WTC11 (cell line): Measurements from ENCODE around the gene BCO2. TPM values are rescaled to one million over a fixed set of nuclear protein-coding genes. Genes with fewer than 3 reads are reported as not detected.

Source experiments
- ATAC-seq: fragments of 200-7000 bp; cut with Tn5 transposase; 2 replicates; pipeline ENCODE4 v1.10.0; 2021; ENCODE audit warnings: mild to moderate bottlenecking, moderate library complexity
- CTCF ChIA-PET: fragments of 300-600 bp; sonication (Branson Sonifier 250); formaldehyde crosslinking; loops from one replicate; lab custom pipeline; 2021; ENCODE audit warnings: antibody characterized with exemption; lab: Charles Lee
- POLR2A ChIA-PET: fragments of 350-600 bp; sonication (Branson Sonifier 250); formaldehyde crosslinking; loops from one replicate; lab custom pipeline; 2021; ENCODE audit warnings: antibody characterized with exemption; lab: Charles Lee
- DNase-seq: peaks from one replicate; pipeline ENCODE4 v3.0.0; 2021; ENCODE audit warnings: low spot score
- H3K27ac Mint-ChIP-seq: 2 replicates; pipeline ENCODE4 v1.8.0; 2021; ENCODE audit warnings: mixed read lengths
- H3K27me3 Mint-ChIP-seq: 2 replicates; pipeline ENCODE4 v1.8.0; 2021; ENCODE audit warnings: low read depth, mild to moderate bottlenecking, moderate library complexity, mixed read lengths
- H3K36me3 Mint-ChIP-seq: 2 replicates; pipeline ENCODE4 v1.8.0; 2021; ENCODE audit warnings: mixed read lengths
- H3K4me1 Mint-ChIP-seq: 2 replicates; pipeline ENCODE4 v1.8.0; 2022; ENCODE audit warnings: mixed read lengths
- H3K4me3 Mint-ChIP-seq: 2 replicates; pipeline ENCODE4 v1.8.0; 2021; ENCODE audit warnings: mild to moderate bottlenecking, moderate library complexity, mixed read lengths
- H3K9me3 Mint-ChIP-seq: 2 replicates; pipeline ENCODE4 v1.8.0; 2021; ENCODE audit warnings: mixed read lengths
- ELF4 ChIP-seq: sonication (generic); formaldehyde crosslinking; IDR thresholded peaks from 2 replicates; pipeline ENCODE4 v1.8.1; 2022; ENCODE audit warnings: low read depth, mild to moderate bottlenecking, moderate library complexity, missing genetic modification reagents
- EMX1 ChIP-seq: fragments of 250-450 bp; sonication (Bioruptor Pico); IDR thresholded peaks from 2 replicates; pipeline ENCODE4 v1.8.0; 2021; ENCODE audit warnings: mild to moderate bottlenecking
- ESRRA ChIP-seq: sonication (generic); formaldehyde crosslinking; IDR thresholded peaks from 2 replicates; pipeline ENCODE4 v1.8.1; 2022; ENCODE audit warnings: mild to moderate bottlenecking, missing genetic modification reagents, borderline replicate concordance
- FOXP1 ChIP-seq: sonication (generic); formaldehyde crosslinking; IDR thresholded peaks from 2 replicates; pipeline ENCODE4 v1.8.0; 2022; ENCODE audit warnings: missing genetic modification reagents, mild to moderate bottlenecking, moderate library complexity, borderline replicate concordance
- JAZF1 ChIP-seq: fragments of 250-450 bp; sonication (Bioruptor Pico); IDR thresholded peaks from 2 replicates; pipeline ENCODE4 v1.9.0; 2021; ENCODE audit warnings: moderate library complexity, mild to moderate bottlenecking, inconsistent platforms
- NR3C1 ChIP-seq: sonication (generic); formaldehyde crosslinking; conservative IDR thresholded peaks from 2 replicates; pipeline ENCODE4 v1.8.1; 2023; ENCODE audit warnings: low read depth, mild to moderate bottlenecking, missing genetic modification reagents
- SMAD3 ChIP-seq: sonication (generic); formaldehyde crosslinking; IDR thresholded peaks from 2 replicates; pipeline ENCODE4 v1.8.0; 2022; ENCODE audit warnings: missing genetic modification reagents, mild to moderate bottlenecking, borderline replicate concordance
- TCF7 ChIP-seq: sonication (generic); formaldehyde crosslinking; IDR thresholded peaks from 2 replicates; pipeline ENCODE4 v1.8.0; 2022; ENCODE audit warnings: mild to moderate bottlenecking, low read depth, missing genetic modification reagents, moderate library complexity
- ZNF232 ChIP-seq: sonication (generic); formaldehyde crosslinking; IDR thresholded peaks from 2 replicates; pipeline ENCODE4 v1.8.0; 2022; ENCODE audit warnings: mild to moderate bottlenecking, missing genetic modification reagents
- total RNA-seq: library from RNA; stranded (reverse); gene quantifications from 3 replicates; pipeline ENCODE4 v1.2.3, GENCODE V29; 2021
- TF ChIP-seq, protein P1 (sequence below): sonication (generic); formaldehyde crosslinking; IDR thresholded peaks from 2 replicates; pipeline ENCODE4 v1.8.1; 2023; ENCODE audit warnings: mild to moderate bottlenecking, missing genetic modification reagents
- TF ChIP-seq, protein P2 (sequence below): fragments of 250-450 bp; sonication (Bioruptor Pico); IDR thresholded peaks from 2 replicates; pipeline ENCODE4 v1.8.0; 2021; ENCODE audit warnings: mild to moderate bottlenecking
- TF ChIP-seq, protein P3 (sequence below): sonication (generic); formaldehyde crosslinking; IDR thresholded peaks from 2 replicates; pipeline ENCODE4 v1.8.1; 2022; ENCODE audit warnings: missing genetic modification reagents, borderline replicate concordance
- TF ChIP-seq, protein P4 (sequence below): sonication (generic); formaldehyde crosslinking; IDR thresholded peaks from 2 replicates; pipeline ENCODE4 v1.8.0; 2022; ENCODE audit warnings: mild to moderate bottlenecking, missing genetic modification reagents
- TF ChIP-seq, protein P5 (sequence below): sonication (generic); formaldehyde crosslinking; IDR thresholded peaks from 2 replicates; pipeline ENCODE4 v1.8.0; 2022; ENCODE audit warnings: mild to moderate bottlenecking, missing genetic modification reagents
- TF ChIP-seq, protein P6 (sequence below): fragments of 250-450 bp; sonication (Bioruptor Pico); IDR thresholded peaks from 2 replicates; pipeline ENCODE4 v1.9.0; 2021; ENCODE audit warnings: mild to moderate bottlenecking
- TF ChIP-seq, protein P7 (sequence below): sonication (generic); formaldehyde crosslinking; IDR thresholded peaks from 2 replicates; pipeline ENCODE4 v1.8.1; 2022; ENCODE audit warnings: low read depth, mild to moderate bottlenecking, moderate library complexity, missing genetic modification reagents, borderline replicate concordance

The BCO2 gene
- total RNA-seq, 1 experiment from 2014 or later: 1.0 TPM

DNA sequence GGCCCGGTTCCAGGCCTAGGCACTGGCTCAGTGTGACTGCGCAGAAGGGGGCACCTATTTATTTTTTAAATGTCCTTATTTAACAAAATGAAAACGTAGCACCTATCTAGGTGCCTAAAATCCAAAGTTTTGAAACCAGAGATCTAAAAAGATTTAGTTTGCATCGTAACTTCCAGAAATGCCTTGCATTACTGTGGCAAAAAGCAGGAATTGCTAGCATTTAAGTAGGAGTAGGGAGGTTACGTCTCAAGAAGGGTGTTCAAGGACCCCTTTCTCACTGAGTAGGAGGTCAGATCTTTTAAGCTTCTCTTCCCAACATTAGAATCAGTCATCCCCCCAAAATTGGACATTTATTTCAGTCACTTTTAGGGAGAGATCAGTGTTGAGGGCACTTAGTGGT is 93.1 kb downstream of the BCO2 start:
- no peak overlapping the region for H3K4me3 Mint-ChIP-seq
- H3K9me3 Mint-ChIP-seq: no peaks in the 10 kb centered on the region
- H3K27ac Mint-ChIP-seq: no peak overlapping the region
- CTCF ChIA-PET: interaction anchor here (6.1 kb wide), 1 partner anchor 12 kb away, joined by 22 read pairs; no protein-coding TSS in a partner anchor
- peaks cover 7% of the 10 kb centered on the region for H3K4me1 Mint-ChIP-seq
- H3K27me3 Mint-ChIP-seq: no peaks in the 10 kb centered on the region
- no peaks in the 10 kb centered on the region for H3K36me3 Mint-ChIP-seq
- no peak for ATAC-seq
- POLR2A ChIA-PET: no interaction called here
- no peak for DNase-seq
- TF ChIP-seq ESRRA (CRISPR knock-in tag) (no peak), EMX1 (CRISPR knock-in tag) (no peak), ZNF232 (CRISPR knock-in tag) (no peak), NR3C1 (CRISPR knock-in tag) (no peak), FOXP1 (CRISPR knock-in tag) (no peak), TCF7 (no peak), ELF4 (CRISPR knock-in tag) (no peak), JAZF1 (no peak), SMAD3 (CRISPR knock-in tag) (no peak)
- TF ChIP-seq, protein P1, sequence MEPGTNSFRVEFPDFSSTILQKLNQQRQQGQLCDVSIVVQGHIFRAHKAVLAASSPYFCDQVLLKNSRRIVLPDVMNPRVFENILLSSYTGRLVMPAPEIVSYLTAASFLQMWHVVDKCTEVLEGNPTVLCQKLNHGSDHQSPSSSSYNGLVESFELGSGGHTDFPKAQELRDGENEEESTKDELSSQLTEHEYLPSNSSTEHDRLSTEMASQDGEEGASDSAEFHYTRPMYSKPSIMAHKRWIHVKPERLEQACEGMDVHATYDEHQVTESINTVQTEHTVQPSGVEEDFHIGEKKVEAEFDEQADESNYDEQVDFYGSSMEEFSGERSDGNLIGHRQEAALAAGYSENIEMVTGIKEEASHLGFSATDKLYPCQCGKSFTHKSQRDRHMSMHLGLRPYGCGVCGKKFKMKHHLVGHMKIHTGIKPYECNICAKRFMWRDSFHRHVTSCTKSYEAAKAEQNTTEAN (CRISPR knock-in tag): no peak
- TF ChIP-seq, protein P2, sequence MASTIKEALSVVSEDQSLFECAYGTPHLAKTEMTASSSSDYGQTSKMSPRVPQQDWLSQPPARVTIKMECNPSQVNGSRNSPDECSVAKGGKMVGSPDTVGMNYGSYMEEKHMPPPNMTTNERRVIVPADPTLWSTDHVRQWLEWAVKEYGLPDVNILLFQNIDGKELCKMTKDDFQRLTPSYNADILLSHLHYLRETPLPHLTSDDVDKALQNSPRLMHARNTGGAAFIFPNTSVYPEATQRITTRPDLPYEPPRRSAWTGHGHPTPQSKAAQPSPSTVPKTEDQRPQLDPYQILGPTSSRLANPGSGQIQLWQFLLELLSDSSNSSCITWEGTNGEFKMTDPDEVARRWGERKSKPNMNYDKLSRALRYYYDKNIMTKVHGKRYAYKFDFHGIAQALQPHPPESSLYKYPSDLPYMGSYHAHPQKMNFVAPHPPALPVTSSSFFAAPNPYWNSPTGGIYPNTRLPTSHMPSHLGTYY: no peak
- TF ChIP-seq, protein P3, sequence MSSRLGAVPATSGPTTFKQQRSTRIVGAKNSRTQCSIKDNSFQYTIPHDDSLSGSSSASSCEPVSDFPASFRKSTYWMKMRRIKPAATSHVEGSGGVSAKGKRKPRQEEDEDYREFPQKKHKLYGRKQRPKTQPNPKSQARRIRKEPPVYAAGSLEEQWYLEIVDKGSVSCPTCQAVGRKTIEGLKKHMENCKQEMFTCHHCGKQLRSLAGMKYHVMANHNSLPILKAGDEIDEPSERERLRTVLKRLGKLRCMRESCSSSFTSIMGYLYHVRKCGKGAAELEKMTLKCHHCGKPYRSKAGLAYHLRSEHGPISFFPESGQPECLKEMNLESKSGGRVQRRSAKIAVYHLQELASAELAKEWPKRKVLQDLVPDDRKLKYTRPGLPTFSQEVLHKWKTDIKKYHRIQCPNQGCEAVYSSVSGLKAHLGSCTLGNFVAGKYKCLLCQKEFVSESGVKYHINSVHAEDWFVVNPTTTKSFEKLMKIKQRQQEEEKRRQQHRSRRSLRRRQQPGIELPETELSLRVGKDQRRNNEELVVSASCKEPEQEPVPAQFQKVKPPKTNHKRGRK (CRISPR knock-in tag): no peak
- TF ChIP-seq, protein P4, sequence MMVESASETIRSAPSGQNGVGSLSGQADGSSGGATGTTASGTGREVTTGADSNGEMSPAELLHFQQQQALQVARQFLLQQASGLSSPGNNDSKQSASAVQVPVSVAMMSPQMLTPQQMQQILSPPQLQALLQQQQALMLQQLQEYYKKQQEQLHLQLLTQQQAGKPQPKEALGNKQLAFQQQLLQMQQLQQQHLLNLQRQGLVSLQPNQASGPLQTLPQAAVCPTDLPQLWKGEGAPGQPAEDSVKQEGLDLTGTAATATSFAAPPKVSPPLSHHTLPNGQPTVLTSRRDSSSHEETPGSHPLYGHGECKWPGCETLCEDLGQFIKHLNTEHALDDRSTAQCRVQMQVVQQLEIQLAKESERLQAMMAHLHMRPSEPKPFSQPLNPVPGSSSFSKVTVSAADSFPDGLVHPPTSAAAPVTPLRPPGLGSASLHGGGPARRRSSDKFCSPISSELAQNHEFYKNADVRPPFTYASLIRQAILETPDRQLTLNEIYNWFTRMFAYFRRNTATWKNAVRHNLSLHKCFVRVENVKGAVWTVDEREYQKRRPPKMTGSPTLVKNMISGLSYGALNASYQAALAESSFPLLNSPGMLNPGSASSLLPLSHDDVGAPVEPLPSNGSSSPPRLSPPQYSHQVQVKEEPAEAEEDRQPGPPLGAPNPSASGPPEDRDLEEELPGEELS (CRISPR knock-in tag): no peak
- TF ChIP-seq, protein P5, sequence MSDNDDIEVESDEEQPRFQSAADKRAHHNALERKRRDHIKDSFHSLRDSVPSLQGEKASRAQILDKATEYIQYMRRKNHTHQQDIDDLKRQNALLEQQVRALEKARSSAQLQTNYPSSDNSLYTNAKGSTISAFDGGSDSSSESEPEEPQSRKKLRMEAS (CRISPR knock-in tag): no peak
- TF ChIP-seq, protein P6, sequence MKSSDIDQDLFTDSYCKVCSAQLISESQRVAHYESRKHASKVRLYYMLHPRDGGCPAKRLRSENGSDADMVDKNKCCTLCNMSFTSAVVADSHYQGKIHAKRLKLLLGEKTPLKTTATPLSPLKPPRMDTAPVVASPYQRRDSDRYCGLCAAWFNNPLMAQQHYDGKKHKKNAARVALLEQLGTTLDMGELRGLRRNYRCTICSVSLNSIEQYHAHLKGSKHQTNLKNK (CRISPR knock-in tag): no peak
- TF ChIP-seq, protein P7, sequence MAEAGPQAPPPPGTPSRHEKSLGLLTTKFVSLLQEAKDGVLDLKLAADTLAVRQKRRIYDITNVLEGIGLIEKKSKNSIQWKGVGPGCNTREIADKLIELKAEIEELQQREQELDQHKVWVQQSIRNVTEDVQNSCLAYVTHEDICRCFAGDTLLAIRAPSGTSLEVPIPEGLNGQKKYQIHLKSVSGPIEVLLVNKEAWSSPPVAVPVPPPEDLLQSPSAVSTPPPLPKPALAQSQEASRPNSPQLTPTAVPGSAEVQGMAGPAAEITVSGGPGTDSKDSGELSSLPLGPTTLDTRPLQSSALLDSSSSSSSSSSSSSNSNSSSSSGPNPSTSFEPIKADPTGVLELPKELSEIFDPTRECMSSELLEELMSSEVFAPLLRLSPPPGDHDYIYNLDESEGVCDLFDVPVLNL (CRISPR knock-in tag): no peak

Other genes starting within 250 kb of the BCO2 start
- 12.6 to 14.6 TPM (median 13.5 TPM) in 3 replicates for gene DIXDC1, start 238.2 kb upstream of the BCO2 start, total RNA-seq
- gene DLAT, start 150.1 kb upstream of the BCO2 start, total RNA-seq: 55.7 to 60.4 TPM (median 56.6 TPM) in 3 replicates
- 0.71 to 0.85 TPM (median 0.71 TPM) in 3 replicates for gene PIH1D2, start 101.5 kb upstream of the BCO2 start, total RNA-seq
- 15.3 to 17.1 TPM (median 15.6 TPM) in 3 replicates for gene NKAPD1, start 101.2 kb upstream of the BCO2 start, total RNA-seq
- gene TIMM8B, start 88.8 kb upstream of the BCO2 start, total RNA-seq: 67.9 to 88.2 TPM (median 74.4 TPM) in 3 replicates
- 94.3 to 105 TPM (median 98.9 TPM) in 3 replicates for gene SDHD, start 88.6 kb upstream of the BCO2 start, total RNA-seq
- gene IL18, start 11.4 kb upstream of the BCO2 start, total RNA-seq: 0.74 to 0.82 TPM (median 0.82 TPM) in 3 replicates
- not detected in 3 replicates for gene TEX12, start 8.1 kb upstream of the BCO2 start, total RNA-seq
- 23.5 to 26.7 TPM (median 25.7 TPM) in 3 replicates for gene PTS, start 50.9 kb downstream of the BCO2 start, total RNA-seq
- gene PLET1, start 85.3 kb downstream of the BCO2 start, total RNA-seq: not detected in 3 replicates